Hepatocyte (in vitro differentiated cells): Measurements from ENCODE around the gene GALNTL6.

ENCODE experiments used
- CTCF ChIP-seq: fragments of 200-600 bp; sonication (generic); IDR thresholded peaks from 2 replicates; pipeline ENCODE4 v1.5.1; 2016; ENCODE audit warnings: antibody characterized with exemption, mild to moderate bottlenecking; ENCODE audit not compliant: poor library complexity
- EZH2 ChIP-seq: fragments of 200-600 bp; sonication (generic); IDR thresholded peaks from 2 replicates; pipeline ENCODE4 v1.6.1; 2016; ENCODE audit warnings: antibody characterized with exemption, mild to moderate bottlenecking, borderline replicate concordance

GRCh38 chr4:172125443-172125842 is 312.2 kb downstream of the GALNTL6 start:
- no peak for TF ChIP-seq CTCF
- TF ChIP-seq EZH2, result no peak
